ENCODE results near the gene SLC35B1.

Gene SLC35B1

GRCh38 chr17:49707608-49708514, at the start of gene SLC35B1:
Gene SLC35B1, minus strand, starts transcription at chr17:49707964. Its CDS starts 131 bp downstream, at chr17:49707833.
- in situ Hi-C loops (cut with HindIII; ENCODE audit: low sequenced_read_pairs): no loop called here

- in situ Hi-C loops (cut with HindIII; ENCODE audit: low sequenced_read_pairs): no loop called here
These were observed 49.5 kb upstream of the SLC35B1 start for GRCh38 chr17:49757151-49757777.

GRCh38 chr17:49756323-49757150, 48.8 kb upstream of the SLC35B1 start:
- in situ Hi-C loops (cut with HindIII; ENCODE audit: low sequenced_read_pairs): no loop called here

- in situ Hi-C loops (cut with HindIII; ENCODE audit: low sequenced_read_pairs): no loop called here
These were observed 48.0 kb upstream of the SLC35B1 start for GRCh38 chr17:49755663-49756283.

- in situ Hi-C loops (cut with HindIII; ENCODE audit: low sequenced_read_pairs): no loop called here
These were observed 46.2 kb upstream of the SLC35B1 start for GRCh38 chr17:49753959-49754391.

GRCh38 chr17:49752508-49752907, 44.7 kb upstream of the SLC35B1 start:
- in situ Hi-C loops (cut with HindIII; ENCODE audit: low sequenced_read_pairs): no loop called here

- in situ Hi-C loops (cut with HindIII; ENCODE audit: low sequenced_read_pairs): no loop called here
These were observed 42.0 kb upstream of the SLC35B1 start for GRCh38 chr17:49749730-49750129.

GRCh38 chr17:49748791-49749190, 41.0 kb upstream of the SLC35B1 start:
- in situ Hi-C loops (cut with HindIII; ENCODE audit: low sequenced_read_pairs): no loop called here

- in situ Hi-C loops (cut with HindIII; ENCODE audit: low sequenced_read_pairs): no loop called here
These were observed 40.5 kb upstream of the SLC35B1 start for GRCh38 chr17:49748223-49748622.

GRCh38 chr17:49747632-49748031, 39.9 kb upstream of the SLC35B1 start:
- in situ Hi-C loops (cut with HindIII; ENCODE audit: low sequenced_read_pairs): no loop called here

- in situ Hi-C loops (cut with HindIII; ENCODE audit: low sequenced_read_pairs): no loop called here
These were observed 39.2 kb upstream of the SLC35B1 start for GRCh38 chr17:49746791-49747490.

GRCh38 chr17:49745175-49746139, 37.7 kb upstream of the SLC35B1 start:
- in situ Hi-C loops (cut with HindIII; ENCODE audit: low sequenced_read_pairs): no loop called here

- in situ Hi-C loops (cut with HindIII; ENCODE audit: low sequenced_read_pairs): no loop called here
These were observed 34.4 kb upstream of the SLC35B1 start for GRCh38 chr17:49742166-49742638.

- in situ Hi-C loops (cut with HindIII; ENCODE audit: low sequenced_read_pairs): no loop called here
These were observed 33.9 kb upstream of the SLC35B1 start for GRCh38 chr17:49741692-49742076.

- in situ Hi-C loops (cut with HindIII; ENCODE audit: low sequenced_read_pairs): no loop called here
These were observed 33.4 kb upstream of the SLC35B1 start for GRCh38 chr17:49741009-49741691.

GRCh38 chr17:49739641-49740271, 32.0 kb upstream of the SLC35B1 start:
- in situ Hi-C loops (cut with HindIII; ENCODE audit: low sequenced_read_pairs): no loop called here

GRCh38 chr17:49738456-49739163, 30.8 kb upstream of the SLC35B1 start:
- in situ Hi-C loops (cut with HindIII; ENCODE audit: low sequenced_read_pairs): no loop called here
